Amniotic stem cell (primary cell): ENCODE data around the gene FHIT.

Experiments used
- DNase-seq: peaks from one replicate; lab custom pipeline; 2025; lab: John Stamatoyannopoulos, UW

FHIT gene

DNA sequence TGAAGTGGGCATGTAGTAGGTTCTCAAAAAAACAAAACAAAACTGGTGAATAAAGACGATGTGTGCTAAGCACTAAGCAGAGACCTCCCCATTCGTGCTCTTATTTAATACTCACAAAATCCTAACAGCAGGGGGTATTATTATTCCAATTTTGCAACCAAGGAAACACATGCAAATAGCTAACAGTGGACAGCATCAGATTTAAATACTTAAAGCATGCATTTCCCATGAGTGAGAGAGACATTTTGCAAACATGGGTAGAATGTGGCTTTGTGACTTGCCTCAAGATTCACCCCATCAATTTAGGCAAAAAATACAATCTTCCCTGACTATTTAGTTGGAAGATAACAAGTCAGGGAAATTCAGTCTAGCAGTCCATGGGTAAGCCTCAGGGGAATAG lies 1255.2 kb downstream of the FHIT start:
- DNase-seq = no peak

DNA sequence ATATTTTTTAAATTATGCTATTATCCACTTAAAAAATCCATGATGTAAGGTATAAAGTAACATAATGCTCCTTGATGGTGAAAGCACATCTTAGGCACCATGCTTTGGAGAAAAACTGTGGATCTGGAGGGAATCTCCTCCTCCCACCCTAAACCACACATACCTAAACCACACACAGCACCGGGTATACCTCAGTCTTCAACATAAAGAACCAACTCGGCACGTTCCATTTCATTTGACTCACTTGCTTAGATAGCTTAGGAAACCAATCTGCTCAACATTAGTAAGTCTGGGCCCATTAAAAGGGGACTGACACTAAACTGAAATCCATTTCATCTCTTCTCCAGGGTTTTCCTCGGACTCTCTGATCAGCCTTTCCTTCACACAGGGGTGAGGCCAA lies 1255.7 kb downstream of the FHIT start:
- DNase-seq = no peak

DNA sequence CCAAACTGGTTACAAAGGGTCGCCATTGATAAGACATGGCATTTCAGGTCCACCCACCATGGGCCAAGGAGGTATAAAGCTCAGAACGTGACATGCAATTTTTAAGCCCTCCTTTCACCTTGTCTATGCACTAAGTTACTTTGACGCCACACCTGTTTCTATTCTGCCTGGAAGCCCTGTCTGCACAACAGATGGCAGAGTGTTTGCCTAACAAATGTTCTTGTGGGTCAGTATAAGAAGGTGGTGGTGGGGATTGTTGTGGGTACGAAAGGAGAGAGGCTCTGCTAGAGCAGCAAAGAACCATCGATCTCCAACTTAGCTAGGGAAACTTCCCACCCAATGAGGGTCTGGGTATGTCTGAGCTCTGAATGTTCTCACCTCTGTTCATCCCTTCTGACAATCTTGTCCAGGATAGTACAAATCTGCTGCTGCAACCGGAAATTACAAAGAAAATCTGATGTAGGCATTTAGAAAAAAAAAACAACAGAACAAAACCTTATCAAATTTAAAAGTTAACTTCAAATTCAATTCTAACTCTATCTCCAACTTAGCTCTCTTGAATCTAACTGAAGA lies 1256.4 kb downstream of the FHIT start:
- DNase-seq = no peak

DNA sequence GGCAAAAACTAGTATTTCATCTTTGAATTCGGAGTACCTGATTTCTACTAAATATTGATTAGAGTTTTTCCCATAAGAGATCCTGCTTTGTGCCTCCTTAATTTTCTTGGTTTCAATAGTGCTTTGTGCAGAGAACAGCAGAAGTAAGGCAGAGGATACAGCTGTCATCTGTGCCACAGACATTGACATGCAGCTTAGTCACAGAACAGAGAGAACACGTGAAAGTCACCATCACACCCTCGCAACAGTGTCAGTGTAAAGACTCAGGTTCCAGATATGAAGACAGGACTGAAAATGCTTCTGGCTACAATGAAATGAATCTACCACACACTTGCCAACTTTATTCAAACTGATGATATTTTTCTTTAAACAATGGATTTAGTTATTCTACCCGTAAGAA lies 1258.7 kb downstream of the FHIT start:
- no peak for DNase-seq

DNA sequence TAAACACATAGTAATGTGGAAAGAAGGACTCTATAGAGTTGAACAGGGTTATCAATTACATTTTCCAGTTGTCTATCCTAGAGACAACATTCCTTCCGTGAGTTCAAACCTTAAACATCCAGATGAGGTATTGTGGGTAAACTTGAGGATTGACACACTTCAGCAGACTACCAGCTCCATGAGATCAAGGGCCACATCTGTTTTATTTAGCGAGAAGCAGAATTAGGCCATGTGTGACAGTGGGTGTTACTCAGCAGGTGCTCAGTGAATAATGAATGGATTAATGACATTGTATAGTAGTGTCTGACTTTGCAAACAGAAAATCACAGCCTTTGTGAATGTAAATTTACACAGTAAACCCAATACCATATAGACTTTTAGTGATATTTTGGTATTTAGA lies 1260.3 kb downstream of the FHIT start:
- no peak for DNase-seq

DNA sequence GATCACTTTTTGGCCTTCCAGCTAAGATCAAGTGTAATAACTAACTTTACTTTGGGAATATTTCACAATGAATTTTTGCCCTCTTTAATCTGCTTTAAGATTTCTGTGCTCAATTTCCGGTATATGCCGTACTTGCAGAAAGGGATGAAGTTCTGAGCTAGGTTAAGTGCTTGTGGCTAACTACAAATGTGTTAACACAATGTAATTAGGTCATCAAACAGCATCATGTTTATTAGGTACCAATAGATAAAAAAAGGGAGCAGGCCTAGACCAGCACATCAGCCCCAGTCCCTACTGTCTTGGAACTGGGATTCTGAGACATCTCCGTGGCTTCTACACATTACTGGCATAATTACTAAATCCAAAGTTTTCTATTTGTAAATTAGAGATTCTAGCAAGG lies 1268.7 kb downstream of the FHIT start:
- no peak for DNase-seq

DNA sequence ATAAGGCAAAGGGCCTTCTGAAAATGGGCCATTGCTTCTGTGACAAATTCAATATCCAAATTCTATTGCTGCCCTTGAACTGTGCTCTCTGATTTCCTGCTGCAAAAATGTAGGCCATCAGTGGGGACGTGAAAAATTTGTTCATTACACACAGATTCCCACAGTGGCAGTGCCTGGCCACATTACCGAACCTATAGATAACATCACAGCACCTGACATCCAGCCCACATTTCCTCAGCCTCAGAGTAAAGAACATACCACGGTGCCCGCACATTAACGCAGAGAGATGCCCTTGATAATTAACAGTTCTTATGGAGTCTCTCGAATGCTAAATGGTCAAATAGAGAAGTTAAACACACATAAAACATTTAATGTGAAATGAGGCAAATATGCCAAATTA lies 1269.9 kb downstream of the FHIT start:
- DNase-seq = no peak

DNA sequence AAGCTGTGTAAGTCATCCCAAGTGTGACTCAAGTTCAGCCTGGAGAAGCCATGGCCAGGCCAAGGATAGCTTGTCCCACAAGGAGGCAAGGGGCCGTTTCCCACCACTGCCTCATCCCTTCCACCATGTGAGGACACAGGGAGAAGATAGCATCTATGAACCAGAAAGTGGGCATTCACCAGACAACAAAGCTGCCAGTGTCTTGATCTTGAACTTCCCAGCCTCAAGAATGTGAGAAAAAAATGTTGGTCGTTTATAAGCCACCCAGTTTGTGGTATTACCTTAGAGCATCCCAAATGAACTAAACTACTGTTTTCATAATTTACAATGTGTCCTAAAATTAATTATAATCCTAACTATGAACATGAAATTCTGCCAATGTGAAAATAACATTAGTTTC lies 1270.7 kb downstream of the FHIT start:
- DNase-seq = no peak

DNA sequence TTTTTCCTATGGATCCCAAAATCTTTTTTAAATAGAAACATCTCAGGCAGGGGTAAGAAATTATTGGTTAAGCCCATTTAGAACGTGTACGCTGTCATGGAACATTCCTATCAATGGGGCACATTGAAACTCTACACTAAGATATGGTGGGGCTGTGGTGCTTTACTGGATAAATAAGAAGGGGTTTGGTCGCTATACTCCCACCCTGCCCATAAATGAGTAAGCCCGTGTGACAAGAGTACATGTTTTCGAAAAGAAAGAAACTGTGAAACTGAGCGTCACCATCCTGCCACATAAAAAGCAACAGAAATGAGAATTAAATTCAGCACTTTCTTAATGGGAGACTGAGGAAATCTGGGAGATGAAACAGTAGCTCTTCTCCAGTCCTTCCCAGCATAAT lies 1271.7 kb downstream of the FHIT start:
- no peak for DNase-seq

DNA sequence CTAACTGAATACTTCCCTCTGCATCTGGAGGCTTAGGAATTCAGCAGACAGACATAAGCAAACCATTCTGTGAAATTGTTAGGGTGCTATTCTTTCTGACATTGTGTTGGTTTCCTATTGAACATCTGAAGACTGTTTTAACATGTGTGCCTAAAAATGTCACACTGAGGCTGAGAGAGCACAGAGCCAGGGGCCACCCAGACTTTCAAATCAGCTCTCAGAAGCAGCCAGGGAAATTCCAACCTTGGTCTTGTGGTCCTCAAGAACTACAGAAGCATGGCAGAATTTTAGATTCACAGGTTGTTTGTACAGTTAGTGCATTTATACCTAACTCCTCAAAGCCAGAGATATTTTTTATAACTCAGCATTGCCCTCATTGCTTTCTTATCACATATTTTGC lies 1272.3 kb downstream of the FHIT start:
- DNase-seq = no peak

DNA sequence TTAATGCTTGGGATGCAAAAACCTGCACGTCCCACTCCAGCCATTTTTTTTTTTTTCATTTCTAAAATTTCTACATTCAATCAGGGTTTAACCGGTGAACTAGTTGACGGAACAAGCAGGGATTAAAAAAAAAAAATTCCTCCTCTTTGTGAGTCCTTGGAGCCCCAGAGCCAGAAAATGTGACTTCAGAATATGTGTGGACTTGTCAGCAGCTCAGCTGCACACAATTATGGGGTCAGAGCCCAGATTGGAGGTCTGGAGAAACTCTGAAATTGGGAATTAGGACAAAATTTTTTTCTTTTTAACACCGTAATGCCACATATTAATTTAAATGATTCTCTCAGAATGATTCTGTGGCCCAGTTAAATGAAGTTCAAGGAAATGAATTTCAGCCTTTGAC lies 1280.5 kb downstream of the FHIT start:
- DNase-seq = no peak

DNA sequence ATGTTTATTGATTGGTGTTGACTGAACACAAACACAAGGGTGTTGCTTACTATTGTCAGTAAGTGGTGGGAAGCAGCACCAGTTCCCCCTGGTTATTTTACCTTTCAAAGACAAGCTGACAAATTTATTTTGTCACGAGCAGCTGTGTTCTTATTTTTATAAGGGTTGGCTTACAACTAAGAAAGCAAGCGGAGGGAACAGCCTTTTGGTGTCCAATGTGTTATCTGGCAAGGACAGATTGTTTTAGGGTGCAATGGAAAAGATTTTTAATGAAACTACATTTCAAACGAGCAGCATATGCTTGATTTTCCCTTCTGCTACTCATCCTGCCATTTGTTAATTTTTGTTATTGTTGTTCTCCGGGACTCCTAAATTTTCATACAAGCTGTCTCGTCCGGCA lies 1280.9 kb downstream of the FHIT start:
- DNase-seq = no peak

DNA sequence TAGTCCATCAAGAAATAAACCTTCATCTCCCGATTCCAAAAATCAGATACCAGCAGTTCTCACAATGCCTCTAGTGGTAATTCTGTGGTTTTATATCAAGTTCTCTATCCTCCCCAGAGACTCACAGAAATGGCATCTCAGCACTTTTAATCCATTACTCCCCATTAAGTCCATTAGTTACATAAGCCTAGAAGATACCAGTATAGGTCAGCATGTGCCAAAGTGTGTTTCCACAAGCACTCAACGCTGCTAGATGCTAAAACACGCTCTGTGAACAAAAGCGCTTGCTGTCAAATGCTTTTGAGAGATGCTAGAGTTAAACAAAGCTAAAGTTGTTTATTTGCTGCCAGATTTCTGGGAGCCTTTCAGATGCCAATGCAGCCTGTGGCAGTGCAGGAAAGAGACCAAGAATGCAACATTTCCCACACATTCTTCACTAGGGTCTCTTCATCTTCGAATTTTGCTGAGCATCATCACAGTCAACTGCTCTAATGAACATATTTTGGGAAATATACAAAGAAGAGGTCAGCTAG lies 1282.7 kb downstream of the FHIT start:
- DNase-seq = no peak

DNA sequence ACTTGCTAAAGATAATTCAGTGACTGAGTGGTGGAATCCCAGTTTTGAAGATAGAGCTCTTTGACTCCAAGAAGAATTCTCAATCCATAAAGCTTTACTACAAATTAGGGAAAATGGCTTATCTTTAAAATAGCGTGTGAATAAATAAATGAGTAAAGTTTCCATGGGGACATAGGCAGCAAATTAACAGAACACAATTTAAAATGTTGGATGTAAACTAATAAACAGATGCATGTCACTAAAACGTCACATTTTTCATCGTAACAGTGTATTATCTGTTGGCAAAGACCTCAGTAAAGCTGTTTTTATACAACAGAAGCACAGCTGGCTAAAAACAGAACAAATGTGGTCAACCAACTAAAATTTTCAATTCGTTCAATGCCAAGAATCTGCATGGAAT lies 1287.6 kb downstream of the FHIT start:
- no peak for DNase-seq

DNA sequence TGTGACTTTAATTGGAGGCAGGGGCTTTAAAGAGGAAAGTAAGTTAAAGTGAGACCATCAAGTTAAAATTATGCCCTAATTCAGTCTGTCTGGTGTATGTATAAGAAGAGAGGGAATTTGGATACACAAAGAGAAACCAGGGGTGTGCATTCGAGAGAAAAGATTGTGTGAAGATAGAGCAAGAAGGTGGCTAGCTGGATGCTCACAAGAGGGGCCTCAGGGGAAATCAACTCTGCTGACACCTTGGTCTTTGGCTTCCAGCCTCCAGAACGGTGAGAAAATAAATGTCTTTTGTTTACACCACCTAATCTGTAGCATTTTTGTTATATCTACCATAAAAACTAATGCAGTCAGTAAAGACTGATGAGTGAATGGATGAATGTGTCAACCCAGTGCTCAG lies 1294.1 kb downstream of the FHIT start:
- no peak for DNase-seq

DNA sequence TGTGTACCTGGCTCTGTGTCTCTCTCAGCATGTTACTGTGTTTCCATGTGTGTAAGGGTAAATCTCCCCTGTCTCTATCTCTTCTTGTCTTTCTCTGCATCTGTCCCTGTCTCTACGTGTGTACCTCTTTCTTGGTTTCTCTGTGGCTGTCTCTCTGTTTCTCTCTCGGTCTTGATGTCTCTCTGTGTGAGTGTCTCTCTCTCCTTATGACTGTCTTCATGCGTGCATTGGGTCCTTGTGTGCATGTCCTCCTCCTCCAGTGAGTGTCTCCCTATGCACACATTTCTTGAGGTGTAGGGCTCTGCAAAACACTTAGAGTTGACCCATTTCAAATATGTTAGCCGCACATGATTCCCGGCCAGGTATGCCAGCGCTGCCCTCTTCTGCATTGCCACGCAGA lies 1298.1 kb downstream of the FHIT start:
- no peak for DNase-seq

DNA sequence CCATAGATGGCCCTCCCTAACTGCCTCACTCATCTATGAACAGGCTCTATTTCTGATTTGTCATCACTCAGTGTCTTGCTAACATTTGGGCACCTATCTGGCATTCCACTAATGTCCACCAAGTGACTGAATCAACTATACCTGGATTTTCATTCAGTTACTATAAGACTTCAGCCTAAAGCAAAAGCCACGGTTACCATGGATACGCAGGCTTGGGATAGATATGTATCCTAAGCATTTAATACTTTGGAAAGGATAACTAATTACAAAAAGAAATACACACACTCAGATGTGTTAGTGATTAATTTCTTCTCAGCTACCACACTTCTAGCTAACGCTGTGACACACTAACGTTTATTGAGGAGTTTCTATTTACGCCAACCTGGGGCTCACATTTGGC lies 1301.9 kb downstream of the FHIT start:
- no peak for DNase-seq

DNA sequence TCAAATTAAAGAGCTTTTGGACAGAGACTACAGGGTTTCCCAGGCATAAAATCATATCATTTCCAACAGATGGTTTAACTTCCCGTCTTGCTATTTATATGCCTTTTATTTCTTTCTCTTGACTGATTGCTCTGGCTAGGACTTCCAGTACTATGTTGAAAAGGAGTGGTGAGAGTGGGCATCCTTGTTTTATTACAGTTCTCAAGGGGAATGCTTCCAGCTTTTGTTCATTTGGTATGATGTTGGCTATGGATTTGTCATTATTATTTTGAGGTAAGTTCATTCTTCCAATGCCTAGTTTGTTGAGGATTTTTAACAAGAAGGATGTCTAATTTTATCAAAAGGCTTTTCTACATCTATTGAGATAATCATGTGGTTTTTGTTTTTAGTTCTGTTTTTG lies 1304.9 kb downstream of the FHIT start:
- DNase-seq = no peak

DNA sequence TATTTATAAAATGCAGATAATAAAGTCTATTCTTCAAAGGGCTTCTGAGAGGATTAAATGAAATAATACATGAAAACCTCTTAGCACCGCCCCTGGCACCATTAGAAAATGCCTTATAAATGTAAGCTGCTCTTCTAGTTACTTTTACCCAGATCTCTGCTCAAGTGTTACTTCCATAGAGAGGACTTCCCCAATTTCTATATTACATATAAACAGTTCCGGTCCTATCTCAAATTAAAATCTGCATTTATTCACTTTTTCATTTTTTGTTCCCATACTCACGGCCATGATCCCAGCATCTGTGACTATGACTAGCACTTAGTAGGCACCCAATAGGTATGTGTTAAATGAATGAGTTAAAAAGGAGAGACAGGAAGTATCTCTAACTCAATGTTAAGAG lies 1310.5 kb downstream of the FHIT start:
- no peak for DNase-seq

DNA sequence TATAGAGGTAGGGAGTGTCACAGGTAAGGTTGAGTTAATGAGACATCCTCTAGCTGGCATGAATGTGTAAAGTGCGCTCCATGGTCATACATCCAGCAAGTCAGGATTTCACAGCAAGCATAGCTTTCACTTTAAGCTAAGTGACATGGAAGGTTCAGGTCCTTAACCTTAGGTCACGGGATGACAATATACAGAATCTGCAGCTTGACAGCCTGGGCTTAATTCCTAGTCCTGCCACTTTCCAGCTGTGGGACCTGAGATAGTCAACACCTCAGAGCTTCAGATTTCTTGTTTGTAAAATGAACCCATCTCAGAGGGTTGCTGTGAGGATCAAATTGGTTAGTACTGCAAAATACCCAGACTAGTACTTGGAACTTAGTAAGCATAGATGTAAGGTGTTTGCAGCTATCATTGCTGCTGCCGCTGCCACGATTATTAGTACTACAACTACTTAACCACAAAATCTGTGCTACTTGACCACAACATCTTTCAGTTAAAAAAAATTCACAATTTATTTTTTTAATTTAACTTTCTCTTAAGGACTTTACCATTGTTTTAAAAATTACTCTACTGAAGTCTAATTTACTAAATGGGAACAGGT lies 1311.3 kb downstream of the FHIT start:
- DNase-seq = no peak

DNA sequence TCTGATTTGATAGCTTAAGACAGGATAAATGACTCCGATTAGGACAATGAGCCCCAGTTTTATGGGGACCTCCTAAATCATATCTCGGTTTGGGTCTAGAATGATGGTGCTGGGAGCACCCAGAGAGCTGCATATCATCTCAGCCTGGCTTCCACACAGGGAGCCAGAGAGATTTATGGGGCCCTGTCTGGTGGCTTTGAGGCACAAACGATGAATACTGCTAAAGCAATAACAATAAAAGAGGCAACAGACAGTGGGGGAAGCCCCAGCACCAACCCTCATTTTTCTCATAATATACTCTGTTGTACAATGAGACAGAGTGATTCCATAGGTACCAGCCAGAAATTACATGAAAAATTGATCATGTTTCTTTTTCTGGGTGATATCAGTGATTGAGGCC lies 1312.4 kb downstream of the FHIT start:
- DNase-seq = no peak

DNA sequence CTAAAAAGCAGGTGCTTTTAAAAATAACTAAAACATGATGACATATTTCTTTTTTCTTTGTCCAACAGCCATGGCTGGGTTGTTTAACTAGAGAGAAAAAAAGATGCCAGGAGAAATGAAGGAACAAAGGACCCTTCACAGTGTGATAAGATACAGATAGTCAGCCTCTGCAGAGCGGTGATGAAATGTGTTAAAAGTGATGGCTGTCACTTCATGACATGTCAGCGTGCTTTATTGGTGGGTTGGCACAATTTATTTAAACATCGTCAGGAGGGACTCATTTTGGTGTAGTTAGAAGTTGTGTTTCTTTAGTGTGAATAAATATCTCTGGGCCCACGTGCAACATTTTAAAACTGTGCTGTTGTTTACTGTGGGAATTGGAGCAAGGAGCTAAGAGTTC lies 1314.1 kb downstream of the FHIT start:
- no peak for DNase-seq

DNA sequence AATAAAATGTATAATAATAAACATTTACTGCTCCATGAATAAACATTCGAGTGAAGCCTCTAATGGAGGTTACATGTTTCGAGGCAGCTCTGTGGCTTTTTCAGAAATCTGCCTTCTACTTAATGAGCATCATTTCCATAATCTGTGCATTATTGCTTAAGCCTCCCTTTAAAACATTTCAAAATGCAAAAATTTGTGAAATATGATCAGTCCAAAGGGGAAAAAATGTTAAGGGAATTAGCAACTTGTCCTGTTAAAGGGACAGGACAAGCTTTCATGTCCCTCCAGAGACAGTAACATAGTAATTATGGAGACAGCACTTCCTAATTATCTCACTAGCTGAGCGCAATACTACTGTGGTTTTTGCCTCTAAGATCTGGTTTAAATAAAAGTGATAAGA lies 1314.8 kb downstream of the FHIT start:
- DNase-seq = no peak

DNA sequence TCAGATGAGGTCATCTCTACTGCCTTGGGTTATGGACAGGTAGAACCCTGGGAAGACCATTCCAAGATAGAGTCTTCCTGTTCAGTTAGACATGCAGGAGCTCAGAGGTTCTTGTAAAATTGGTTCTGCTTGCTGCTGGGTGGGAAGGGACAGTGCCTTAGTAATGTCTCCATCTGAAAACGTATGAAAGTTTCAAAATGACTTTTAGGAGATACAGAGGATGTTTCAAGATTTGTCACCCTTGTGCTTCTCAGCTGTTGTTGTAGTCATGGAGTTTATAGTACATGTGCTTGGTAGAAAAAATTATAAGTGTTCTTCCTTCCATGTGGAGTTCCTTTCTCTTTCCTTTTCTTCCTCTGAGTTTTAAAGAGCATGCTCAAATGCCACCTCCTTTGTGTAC lies 1316.2 kb downstream of the FHIT start:
- DNase-seq = no peak
